ENCODE measurements around the gene YWHAQ.

Gene YWHAQ

GRCh38 chr2:9654452-9655100 is 23.8 kb upstream of the YWHAQ start:
- no peak for DNase-seq

GRCh38 chr2:9653485-9654271 is 22.9 kb upstream of the YWHAQ start:
- no peak for DNase-seq

DNA sequence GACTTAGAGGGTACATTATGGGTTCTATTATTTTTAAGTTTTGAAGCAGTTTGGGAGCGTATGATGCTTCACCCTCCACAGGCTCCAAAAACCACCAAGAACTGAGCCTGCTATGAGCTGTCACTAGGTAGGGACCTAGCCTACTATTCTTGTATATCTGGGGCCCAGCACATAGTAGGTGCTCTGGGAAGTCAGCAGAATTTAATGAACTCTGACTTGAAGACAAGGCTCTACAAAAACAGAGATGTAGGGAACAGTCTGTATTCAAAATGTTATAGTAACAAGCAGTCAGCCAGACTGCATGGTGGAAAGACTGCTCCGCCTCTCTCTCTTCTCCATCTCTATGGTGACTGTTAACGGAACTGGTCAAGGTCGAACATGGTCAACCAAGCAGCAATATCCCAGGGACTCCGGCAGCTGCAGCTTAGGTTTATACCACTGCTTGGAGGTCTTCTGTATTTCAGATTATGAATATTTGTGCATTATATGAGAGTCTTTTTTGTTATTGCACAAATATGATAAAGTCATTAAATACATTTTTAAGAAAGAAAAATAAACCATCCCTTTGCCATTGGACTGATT is 22.2 kb upstream of the YWHAQ start:
- DNase-seq, result no peak

DNA sequence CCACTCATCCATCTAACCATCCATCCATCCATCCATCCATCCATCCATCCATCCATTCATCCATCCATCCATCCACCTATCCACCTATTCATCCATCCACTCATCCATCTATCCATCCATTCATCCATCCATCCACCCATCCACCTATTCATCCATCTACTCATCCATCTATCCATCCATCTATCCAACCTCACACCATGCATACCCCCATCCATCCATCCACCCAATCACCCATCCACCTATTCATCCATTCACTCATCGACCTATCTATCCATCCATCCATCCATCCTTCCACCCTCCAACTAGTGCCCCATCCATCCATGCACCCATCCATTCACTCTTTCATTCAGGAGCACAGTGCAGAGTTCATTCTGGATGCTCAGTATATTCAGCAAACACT is 21.5 kb upstream of the YWHAQ start:
- DNase-seq, result no peak

DNA sequence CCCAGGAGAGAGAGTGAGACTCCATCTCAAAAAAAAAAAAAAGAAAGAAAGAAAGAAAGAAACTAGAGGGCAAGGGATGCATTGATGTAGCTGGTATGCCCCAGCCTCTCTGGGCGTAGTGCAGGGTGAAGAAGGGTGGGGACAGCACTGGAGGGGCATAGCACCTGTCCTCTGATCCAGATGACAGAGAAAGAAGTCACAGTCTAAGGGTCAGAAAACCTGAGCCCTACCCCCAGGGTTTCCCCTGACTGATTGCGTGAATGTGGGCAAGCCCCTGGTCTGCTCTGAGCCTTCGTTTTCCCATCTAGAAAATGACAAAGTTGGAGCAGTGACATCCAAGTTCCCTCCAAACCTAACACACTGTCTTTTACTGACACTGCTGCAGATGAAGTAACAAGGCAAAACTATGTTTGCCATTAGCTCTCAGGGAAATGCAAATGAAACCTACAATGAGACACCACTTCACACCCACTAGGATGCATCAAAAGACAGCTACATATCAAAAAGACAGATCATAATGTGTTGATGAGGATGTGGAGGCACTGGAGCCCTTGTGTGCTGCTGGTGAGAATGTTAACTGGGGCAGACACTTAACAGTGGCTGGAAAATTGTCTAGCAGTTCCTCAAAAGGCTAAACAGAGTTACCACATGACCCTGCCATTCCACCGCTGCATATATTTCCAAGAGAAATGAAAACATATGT is 19.5 kb upstream of the YWHAQ start:
- DNase-seq, result no peak

- no peak for DNase-seq
Observed at GRCh38 chr2:9649261-9649660, 18.5 kb upstream of the YWHAQ start.

GRCh38 chr2:9648821-9649220 is 18.0 kb upstream of the YWHAQ start:
- no peak for DNase-seq

DNA sequence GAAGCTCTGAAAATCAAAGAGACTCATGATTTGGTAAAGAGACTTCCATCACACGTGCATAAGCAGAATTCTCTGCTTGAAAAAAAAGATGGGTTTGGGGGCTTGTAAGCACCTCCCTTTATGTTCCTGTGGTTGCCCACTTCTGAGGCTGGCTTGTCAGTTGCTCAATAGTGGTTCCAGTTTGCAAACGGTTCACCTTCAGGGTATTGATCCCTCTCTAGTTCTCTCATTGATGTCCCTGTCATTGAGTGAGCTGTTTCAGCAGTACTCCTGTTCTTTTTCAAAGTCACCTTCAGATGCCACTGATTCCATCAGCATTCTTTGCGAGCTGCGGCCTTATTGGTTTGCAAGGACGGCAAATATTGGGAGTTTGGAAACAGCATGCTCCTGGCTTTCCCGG is 17.1 kb upstream of the YWHAQ start:
- DNase-seq, result no peak

DNA sequence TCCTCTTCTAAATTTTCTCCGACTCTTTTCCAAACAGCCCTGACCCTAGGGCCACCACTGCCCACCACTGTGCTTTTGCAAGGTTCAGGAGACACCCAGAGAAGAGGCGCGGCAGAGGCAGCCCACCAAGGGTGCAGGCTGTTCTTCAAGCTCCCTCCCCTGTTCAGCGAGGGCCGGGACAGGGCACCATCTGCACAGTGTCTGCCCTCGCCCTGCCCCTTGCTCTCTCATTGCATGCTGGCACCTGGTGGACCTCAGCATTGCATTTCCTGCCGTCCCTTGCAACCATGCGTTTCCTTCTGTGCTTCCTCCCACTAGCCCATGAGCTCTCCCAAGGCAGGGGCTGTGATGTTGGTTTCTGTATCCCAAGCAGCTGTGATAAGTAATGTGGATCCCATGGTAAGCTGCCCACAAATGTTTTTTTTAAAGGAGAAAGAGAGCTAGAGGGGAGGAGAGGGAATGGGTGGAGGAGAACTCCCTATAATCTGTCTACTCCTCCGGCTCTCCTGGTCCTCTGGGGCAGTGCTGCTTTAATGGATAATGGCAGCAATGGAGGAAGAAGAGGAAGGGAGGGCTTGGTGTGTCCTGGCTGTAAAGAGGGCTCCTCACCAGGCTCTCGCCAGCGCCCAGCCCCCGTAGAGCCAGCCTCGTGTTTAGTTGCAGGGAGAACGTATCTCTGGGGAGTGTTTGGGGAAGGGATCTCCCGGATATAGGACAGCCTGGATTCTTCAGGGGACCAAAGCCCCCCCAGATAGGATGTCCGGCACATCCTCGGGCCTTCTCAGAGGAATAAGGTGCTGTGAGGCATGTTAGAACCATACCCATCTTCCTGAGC is 15.6 kb upstream of the YWHAQ start:
- DNase-seq, result no peak

DNA sequence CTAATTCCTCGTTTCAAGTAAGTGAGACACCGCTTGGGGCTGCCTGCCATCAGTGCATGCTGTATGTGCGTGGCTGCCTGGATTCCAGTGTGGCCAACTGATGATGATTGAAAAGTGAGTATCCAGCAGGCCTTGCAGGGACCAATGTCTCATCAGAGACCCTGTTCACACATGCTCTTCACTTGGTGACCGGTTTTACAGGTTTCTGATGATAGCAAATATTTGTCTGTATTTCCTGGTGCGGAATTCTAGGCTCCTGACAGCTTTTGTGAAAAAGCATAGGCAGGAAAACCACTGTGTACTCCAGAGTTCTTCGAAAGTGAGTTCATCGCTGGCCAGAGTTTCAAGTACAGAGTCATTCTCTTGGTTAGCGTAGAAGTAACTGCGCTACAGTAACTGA is 13.8 kb upstream of the YWHAQ start:
- no peak for DNase-seq

GRCh38 chr2:9644021-9644420 is 13.2 kb upstream of the YWHAQ start:
- no peak for DNase-seq

DNA sequence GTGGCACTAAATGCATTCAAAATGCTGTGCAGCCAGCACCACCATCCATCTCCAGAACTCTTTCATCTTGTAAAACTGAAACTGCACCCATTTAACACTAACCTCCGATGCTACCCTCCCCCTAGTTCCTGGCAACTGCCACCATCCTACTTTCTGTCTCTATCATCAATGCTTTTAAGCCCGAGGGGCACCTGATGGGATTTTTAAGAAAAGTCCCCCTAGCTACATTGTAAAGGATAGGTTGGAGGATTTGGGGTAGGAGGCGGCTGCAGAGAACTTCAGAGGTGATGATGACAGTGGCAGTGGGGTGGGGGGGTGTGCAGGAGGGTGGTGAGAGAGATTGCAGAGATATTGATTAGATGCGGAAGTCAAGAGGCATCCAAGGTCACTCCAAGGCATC is 10.8 kb upstream of the YWHAQ start:
- DNase-seq, result no peak

- DNase-seq, result no peak
Observed at GRCh38 chr2:9640403-9641104, 9.8 kb upstream of the YWHAQ start.

GRCh38 chr2:9639740-9640343 is 9.0 kb upstream of the YWHAQ start:
- no peak for DNase-seq

DNA sequence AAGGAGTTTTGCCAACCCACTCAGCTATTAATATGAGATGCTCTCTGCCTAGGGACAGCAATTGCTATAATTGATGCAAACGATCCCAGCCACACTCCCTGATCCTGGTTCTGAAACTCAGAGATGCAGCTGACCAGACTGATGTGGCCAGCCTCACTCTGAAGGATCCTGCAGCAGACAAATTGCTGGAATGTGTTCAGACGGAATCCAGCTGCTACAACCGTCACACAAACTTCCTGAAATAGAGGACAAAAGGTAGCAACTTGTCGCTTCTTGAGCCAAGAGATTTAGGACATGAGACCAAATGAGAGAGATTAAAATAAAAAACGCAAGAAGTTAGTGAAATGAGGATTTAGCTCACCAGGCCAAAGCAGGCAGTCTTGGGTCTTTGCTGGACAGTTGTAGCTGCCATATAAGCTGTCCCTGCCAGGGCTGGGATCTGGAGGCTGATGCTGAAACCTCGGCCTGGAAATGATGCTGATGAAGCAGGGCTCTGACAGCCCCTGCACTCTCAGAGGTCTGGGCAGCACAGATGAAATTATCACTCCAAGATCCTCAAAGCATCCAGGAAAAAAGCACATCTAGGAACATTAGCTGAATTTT is 8.3 kb upstream of the YWHAQ start:
- no peak for DNase-seq

DNA sequence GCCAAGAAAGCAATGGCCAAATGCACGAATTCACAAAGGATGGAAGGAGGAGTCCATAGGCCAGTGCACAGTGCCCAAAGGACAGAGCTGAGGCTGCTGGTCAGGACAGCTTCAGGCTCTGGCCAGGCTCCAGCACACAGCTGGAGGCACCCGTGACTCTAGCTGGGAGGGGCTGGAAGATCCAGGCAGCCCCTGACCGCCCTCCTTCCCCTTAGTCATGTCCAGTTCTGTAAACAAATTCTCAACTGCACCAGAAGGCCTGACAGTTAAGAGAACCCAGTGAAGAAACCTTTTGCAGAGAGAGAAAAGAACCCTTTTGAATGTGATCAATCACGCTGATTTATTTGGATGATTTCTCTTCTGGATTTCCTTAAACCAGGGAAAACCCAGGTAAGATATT is 7.7 kb upstream of the YWHAQ start:
- DNase-seq, result no peak

- no peak for DNase-seq
Observed at GRCh38 chr2:9637330-9637729, 6.5 kb upstream of the YWHAQ start.

GRCh38 chr2:9634133-9634532 is 3.3 kb upstream of the YWHAQ start:
- DNase-seq, result no peak

DNA sequence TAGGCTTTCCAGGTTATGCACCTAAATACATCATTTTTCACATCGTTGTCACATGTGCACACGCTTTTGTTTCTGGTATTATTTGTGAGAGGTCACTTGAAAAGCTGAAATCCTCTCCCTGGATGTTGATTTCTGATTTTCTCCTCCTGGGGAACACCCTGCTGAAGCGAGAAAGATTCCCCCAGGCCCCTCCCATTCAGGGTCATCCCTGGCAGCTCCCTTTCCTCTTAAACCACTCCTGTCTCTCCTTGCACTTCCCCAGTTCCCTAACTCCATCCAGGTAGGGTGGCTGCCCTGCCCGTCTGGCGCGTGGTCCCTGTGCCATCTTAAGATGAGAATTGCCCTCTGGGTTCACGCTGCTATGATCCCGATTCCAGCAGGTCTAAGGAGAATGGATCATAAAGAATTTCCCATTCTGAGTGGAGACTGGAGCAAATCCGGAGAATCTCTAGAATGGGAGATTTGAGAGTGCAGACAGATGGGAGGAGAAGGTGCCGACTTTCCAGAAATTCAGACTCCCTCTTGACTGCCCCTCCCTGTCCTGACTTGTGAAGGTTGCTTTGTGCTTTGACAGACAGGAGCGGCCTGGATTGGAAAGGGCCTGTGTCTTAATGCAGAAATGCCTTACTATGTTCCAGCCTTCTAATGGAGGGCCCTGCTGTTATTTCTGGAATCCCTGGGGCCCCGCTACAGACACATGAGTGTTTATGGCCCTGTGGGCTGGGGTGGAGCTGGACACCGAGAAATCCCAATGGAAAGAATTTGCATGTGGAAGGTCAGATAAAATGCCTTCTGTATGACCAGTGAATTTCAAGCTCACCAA is 1.3 kb upstream of the YWHAQ start:
- DNase-seq, result no peak

DNA sequence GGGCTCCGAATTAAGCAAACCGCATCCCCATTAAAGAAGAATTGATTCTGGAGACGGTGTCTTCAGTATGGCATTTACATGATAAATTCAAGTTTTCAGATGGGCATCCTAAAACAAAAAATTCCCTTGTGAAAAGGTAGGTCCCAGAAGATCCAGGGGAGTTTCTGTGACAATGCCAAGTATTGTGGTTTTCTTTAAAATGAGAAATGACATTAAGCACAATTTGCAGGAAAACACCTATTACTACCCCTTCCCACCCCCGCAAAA is 689 bp upstream of the YWHAQ start:
- DNase-seq, result no peak
